Endodermal cell (in vitro differentiated cells): ENCODE measurements around the gene ZFAND2B. TPM values are rescaled to one million over a fixed set of nuclear protein-coding genes. Genes with fewer than 3 reads are reported as not detected.

Experiments
- DNase-seq: peaks from one replicate; pipeline ENCODE4 v3.0.0-alpha.2; 2017
- H3K27ac ChIP-seq: 2 replicates; pipeline ENCODE4 v1.5.1; 2013; ENCODE audit warnings: mild to moderate bottlenecking, low read depth, low read length, moderate library complexity
- H3K27me3 ChIP-seq: 2 replicates; pipeline ENCODE4 v1.6.1; 2013; ENCODE audit warnings: mild to moderate bottlenecking, low read length, moderate library complexity; ENCODE audit not compliant: insufficient read depth, control insufficient read depth, poor library complexity, severe bottlenecking
- H3K36me3 ChIP-seq: 2 replicates; pipeline ENCODE4 v1.7.0; 2013; ENCODE audit warnings: mild to moderate bottlenecking, low read length, moderate library complexity; ENCODE audit not compliant: control insufficient read depth, insufficient read depth
- H3K4me1 ChIP-seq: one replicate; pipeline ENCODE4 v1.7.0; 2013; ENCODE audit warnings: low read length; ENCODE audit not compliant: control insufficient read depth, insufficient read depth
- H3K4me3 ChIP-seq: 2 replicates; pipeline ENCODE4 v1.5.1; 2013; ENCODE audit warnings: mild to moderate bottlenecking, low read length, moderate library complexity
- H3K9ac ChIP-seq: 2 replicates; pipeline ENCODE4 v1.6.1; 2013; ENCODE audit warnings: mild to moderate bottlenecking, low read length, moderate library complexity; ENCODE audit not compliant: poor library complexity, severe bottlenecking; ENCODE audit errors: extremely low read depth
- H3K9me3 ChIP-seq: 2 replicates; pipeline ENCODE4 v1.6.1; 2013; ENCODE audit warnings: mild to moderate bottlenecking, low read length, moderate library complexity; ENCODE audit not compliant: control insufficient read depth
- H3K27ac Mint-ChIP-seq: 2 replicates; pipeline ENCODE4 v1.8.0; 2020; ENCODE audit warnings: mixed read lengths
- H3K27me3 Mint-ChIP-seq: 2 replicates; pipeline ENCODE4 v1.8.0; 2021; ENCODE audit warnings: mild to moderate bottlenecking, mixed read lengths; ENCODE audit not compliant: insufficient read depth
- H3K36me3 Mint-ChIP-seq: 2 replicates; pipeline ENCODE4 v1.8.0; 2020; ENCODE audit warnings: low read depth, mixed read lengths
- H3K4me1 Mint-ChIP-seq: 2 replicates; pipeline ENCODE4 v1.8.0; 2020; ENCODE audit warnings: mixed read lengths
- H3K4me3 Mint-ChIP-seq: 2 replicates; pipeline ENCODE4 v1.8.0; 2020; ENCODE audit warnings: mild to moderate bottlenecking, moderate library complexity, mixed read lengths
- H3K9me3 Mint-ChIP-seq: 2 replicates; pipeline ENCODE4 v1.8.0; 2020; ENCODE audit warnings: mild to moderate bottlenecking, mixed read lengths
- WGBS, 2 experiments: methylation state at CpG; one replicate each; pipeline versions ENCODE4 v1.1.5 to v1.1.7; 2013; ENCODE audit warnings: missing lambda C conversion rate in 2 of 2, mixed read lengths in 1 of 2; ENCODE audit not compliant: insufficient coverage in 1 of 2, insufficient read length in 1 of 2; 5-methylcytosine and 5-hydroxymethylcytosine counted together
- total RNA-seq, 2 donors: library from RNA; stranded (reverse); fragmentation: NEBNext Ultra II Directional in 1 of 2; extraction: Animal tissue kit (Norgen Biotek cat#: 25700) in 1 of 2; gene quantifications; 2 replicates in 1 of 2; 3 replicates in 1 of 2; pipeline ENCODE4 v1.2.1, GENCODE V29; 2021
- TF ChIP-seq, protein P1 (sequence below): fragments of 200-600 bp; sonication (generic); conservative IDR thresholded peaks from 2 replicates; pipeline ENCODE4 v1.5.0; 2021; ENCODE audit warnings: antibody characterized with exemption, mild to moderate bottlenecking

Gene ZFAND2B
- total RNA-seq, 2 donors from 2014 or later, result 21.7 to 22.5 TPM

DNA sequence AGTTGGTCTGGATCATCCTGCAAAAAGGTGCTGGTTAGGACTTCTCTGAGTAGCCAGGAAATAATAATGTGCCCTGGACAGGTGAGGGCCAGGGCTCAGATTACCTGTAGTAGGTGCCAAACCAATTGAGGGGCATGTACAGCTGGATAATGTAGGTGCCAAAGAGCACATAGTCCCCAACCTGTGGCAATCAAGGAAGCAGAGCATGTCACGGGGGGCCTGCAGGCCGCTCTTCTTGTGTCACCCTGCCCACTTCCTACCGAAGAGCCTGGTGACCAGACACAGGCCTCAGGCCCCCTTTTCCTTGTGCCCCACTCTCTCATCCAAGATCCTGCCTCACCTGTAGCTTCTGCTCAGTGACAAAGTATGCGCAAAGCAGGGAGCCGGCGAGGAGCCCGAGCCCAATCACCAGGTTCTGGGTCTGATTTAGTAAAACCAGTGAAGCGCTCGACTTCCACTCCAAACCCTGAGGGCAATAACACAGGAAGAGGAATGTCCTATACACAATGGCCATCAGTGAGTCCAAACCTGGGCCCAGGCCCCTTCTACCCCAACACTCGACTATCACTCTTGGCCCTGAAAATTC lies 7.0 kb downstream of the ZFAND2B start:
- H3K27me3 ChIP-seq, result no peaks in the 10 kb centered on the region
- no peak overlapping the region for H3K27ac ChIP-seq
- H3K9ac ChIP-seq, result no peak overlapping the region
- 97 to 100% methylated on average over 9 to 10 of the region's 10 CpGs for WGBS, 2 experiments
- TF ChIP-seq, protein P1, sequence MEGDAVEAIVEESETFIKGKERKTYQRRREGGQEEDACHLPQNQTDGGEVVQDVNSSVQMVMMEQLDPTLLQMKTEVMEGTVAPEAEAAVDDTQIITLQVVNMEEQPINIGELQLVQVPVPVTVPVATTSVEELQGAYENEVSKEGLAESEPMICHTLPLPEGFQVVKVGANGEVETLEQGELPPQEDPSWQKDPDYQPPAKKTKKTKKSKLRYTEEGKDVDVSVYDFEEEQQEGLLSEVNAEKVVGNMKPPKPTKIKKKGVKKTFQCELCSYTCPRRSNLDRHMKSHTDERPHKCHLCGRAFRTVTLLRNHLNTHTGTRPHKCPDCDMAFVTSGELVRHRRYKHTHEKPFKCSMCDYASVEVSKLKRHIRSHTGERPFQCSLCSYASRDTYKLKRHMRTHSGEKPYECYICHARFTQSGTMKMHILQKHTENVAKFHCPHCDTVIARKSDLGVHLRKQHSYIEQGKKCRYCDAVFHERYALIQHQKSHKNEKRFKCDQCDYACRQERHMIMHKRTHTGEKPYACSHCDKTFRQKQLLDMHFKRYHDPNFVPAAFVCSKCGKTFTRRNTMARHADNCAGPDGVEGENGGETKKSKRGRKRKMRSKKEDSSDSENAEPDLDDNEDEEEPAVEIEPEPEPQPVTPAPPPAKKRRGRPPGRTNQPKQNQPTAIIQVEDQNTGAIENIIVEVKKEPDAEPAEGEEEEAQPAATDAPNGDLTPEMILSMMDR, result no peak
- Mint-ChIP-seq H3K9me3 (no peaks in the 10 kb centered on the region), H3K27me3 (no peaks in the 10 kb centered on the region), H3K4me3 (no peak overlapping the region), H3K36me3 (peaks cover 52% of the 10 kb centered on the region), H3K27ac (no peak overlapping the region), H3K4me1 (peaks cover 12% of the 10 kb centered on the region)
- H3K4me3 ChIP-seq, result no peak overlapping the region
- no peaks in the 10 kb centered on the region for H3K4me1 ChIP-seq
- H3K36me3 ChIP-seq, result peaks cover 61% of the 10 kb centered on the region
- no peaks in the 10 kb centered on the region for H3K9me3 ChIP-seq
- DNase-seq, result no peak

DNA sequence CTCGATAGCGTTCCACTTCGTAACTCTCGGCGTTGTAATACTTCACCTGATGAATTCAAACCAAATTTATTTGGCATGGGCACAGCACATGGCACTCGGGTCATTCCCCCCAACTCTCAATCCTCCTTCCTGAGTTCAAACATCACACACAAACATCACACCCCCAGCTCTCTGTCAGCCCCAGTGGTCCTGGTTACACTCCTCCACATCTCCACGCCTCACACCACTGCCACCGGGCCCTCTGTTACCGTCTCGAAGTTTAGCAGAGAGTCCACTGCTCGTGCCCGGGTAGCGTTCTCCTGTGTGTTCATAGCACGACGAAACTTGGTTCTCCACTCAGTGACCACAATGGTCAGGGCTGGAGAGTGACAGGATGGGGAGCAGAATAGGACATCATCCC lies 7.6 kb downstream of the ZFAND2B start:
- H3K27me3 Mint-ChIP-seq, result no peaks in the 10 kb centered on the region
- H3K4me3 ChIP-seq, result no peak overlapping the region
- H3K36me3 Mint-ChIP-seq, result peaks cover 47% of the 10 kb centered on the region
- TF ChIP-seq, protein P1, result no peak
- H3K27ac Mint-ChIP-seq, result no peak overlapping the region
- no peak overlapping the region for H3K27ac ChIP-seq
- H3K36me3 ChIP-seq, result peaks cover 55% of the 10 kb centered on the region
- H3K9ac ChIP-seq, result no peak overlapping the region
- no peaks in the 10 kb centered on the region for H3K27me3 ChIP-seq
- peaks cover 14% of the 10 kb centered on the region for H3K4me1 Mint-ChIP-seq
- H3K4me1 ChIP-seq, result no peaks in the 10 kb centered on the region
- H3K9me3 ChIP-seq, result no peaks in the 10 kb centered on the region
- H3K4me3 Mint-ChIP-seq, result no peak overlapping the region
- H3K9me3 Mint-ChIP-seq, result no peaks in the 10 kb centered on the region
- 96 to 98% methylated on average over 15 of the region's 15 CpGs for WGBS, 2 experiments
- DNase-seq, result no peak

DNA sequence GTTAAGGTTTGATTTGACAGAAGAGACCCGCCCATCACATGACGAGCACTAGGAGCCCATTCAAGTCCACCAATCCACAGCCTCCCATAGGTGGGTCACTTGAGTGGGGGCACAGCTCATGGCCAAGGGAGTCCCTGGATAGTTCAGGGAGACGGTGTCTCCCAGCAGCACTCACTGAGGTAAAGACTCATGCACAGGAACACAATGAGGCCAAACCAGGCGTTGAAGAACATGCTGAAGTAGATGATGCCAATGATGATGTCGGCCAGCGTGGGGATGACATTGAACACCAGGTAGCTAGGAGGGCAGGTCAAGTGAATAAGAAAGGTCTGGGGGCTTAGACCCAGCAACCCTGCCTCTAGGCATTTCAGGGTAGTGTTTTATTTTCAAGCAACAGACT lies 8.2 kb downstream of the ZFAND2B start:
- no peak overlapping the region for H3K27ac Mint-ChIP-seq
- no peaks in the 10 kb centered on the region for H3K27me3 ChIP-seq
- peaks cover 48% of the 10 kb centered on the region for H3K36me3 Mint-ChIP-seq
- TF ChIP-seq, protein P1, result no peak
- H3K4me3 Mint-ChIP-seq, result no peak overlapping the region
- H3K4me1 ChIP-seq, result no peaks in the 10 kb centered on the region
- no peaks in the 10 kb centered on the region for H3K27me3 Mint-ChIP-seq
- H3K4me1 Mint-ChIP-seq, result peaks cover 17% of the 10 kb centered on the region
- no peak overlapping the region for H3K9ac ChIP-seq
- no peaks in the 10 kb centered on the region for H3K9me3 Mint-ChIP-seq
- DNase-seq, result no peak
- no peaks in the 10 kb centered on the region for H3K9me3 ChIP-seq
- H3K36me3 ChIP-seq, result peaks cover 54% of the 10 kb centered on the region
- 92 to 96% methylated on average over 4 to 6 of the region's 6 CpGs for WGBS, 2 experiments
- H3K4me3 ChIP-seq, result no peak overlapping the region
- no peak overlapping the region for H3K27ac ChIP-seq
